ENCODE results near the gene ATP5F1E.

DNA sequence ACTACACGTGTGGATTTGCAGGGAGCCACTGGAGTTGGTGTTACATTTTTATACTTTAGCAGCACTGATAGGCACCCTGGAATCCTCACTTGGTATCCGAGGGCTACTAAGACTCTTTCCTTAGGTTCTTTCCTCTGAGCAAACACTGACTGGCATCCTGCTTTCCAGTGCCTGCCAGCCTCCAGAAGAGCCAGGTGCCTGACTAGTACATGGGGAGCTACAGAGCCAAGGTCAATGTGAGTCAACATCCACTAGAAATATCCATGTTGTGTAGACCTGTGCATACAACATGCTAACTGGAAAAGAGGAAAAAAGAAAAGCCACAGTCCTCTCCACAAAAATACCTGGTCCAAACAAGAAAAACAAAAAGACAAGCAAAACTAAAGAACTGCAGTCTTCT lies 7.0 kb downstream of the ATP5F1E start:
- TF ChIP-seq, protein P1, sequence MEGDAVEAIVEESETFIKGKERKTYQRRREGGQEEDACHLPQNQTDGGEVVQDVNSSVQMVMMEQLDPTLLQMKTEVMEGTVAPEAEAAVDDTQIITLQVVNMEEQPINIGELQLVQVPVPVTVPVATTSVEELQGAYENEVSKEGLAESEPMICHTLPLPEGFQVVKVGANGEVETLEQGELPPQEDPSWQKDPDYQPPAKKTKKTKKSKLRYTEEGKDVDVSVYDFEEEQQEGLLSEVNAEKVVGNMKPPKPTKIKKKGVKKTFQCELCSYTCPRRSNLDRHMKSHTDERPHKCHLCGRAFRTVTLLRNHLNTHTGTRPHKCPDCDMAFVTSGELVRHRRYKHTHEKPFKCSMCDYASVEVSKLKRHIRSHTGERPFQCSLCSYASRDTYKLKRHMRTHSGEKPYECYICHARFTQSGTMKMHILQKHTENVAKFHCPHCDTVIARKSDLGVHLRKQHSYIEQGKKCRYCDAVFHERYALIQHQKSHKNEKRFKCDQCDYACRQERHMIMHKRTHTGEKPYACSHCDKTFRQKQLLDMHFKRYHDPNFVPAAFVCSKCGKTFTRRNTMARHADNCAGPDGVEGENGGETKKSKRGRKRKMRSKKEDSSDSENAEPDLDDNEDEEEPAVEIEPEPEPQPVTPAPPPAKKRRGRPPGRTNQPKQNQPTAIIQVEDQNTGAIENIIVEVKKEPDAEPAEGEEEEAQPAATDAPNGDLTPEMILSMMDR (IDR thresholded peaks at IDR 0.05; ENCODE audit: low read depth, low read length), result no peak
- TF ChIP-seq EZH2phosphoT487 (IDR thresholded peaks at IDR 0.05; ENCODE audit: low read depth), result no peak
